ENCODE measurements around the gene SKOR1.

- no peak for TF ChIP-seq CTCF (IDR thresholded peaks at IDR 0.05; ENCODE audit: poor library complexity)
- no peak for TF ChIP-seq EZH2phosphoT487 (IDR thresholded peaks at IDR 0.05; ENCODE audit: low read depth, severe bottlenecking, unreplicated experiment)
Observed at GRCh38 chr15:67843092-67843501, 17.8 kb downstream of the SKOR1 start.
